Activated T-helper 1 cell treated with anti-CD3 and anti-CD28 coated beads, Interleukin-12 subunit alpha, Interleukin-12 subunit beta, Interleukin-2, Interleukin-4 antibody, amounts not matched to agents 30 ng/mL and 10 ng/mL and 1 ng/mL, durations not matched to agents 14 hours and 24 hours and 36 hours (primary cell): ENCODE measurements around the gene SMC3. TPM values are rescaled to one million over a fixed set of nuclear protein-coding genes. Genes with fewer than 3 reads are reported as not detected.
A peak's percentile ranks its signal among the peaks of the same experiment; 100 is the strongest.
"Not testable (repeated sequence)": the region's sequence is repeated elsewhere in the genome, so short reads cannot be mapped to it uniquely, and the experiment has no call there.

Source experiments
- DNase-seq: peaks from one replicate; pipeline ENCODE4 v3.0.0; 2021; ENCODE audit warnings: low spot score
- H3K27ac Mint-ChIP-seq: one replicate; pipeline ENCODE4 v1.8.0; 2021; ENCODE audit warnings: mild to moderate bottlenecking, mixed read lengths
- H3K27me3 Mint-ChIP-seq: one replicate; pipeline ENCODE4 v1.8.0; 2022; ENCODE audit warnings: mild to moderate bottlenecking, moderate library complexity, mixed read lengths; ENCODE audit not compliant: insufficient read depth
- H3K36me3 Mint-ChIP-seq: one replicate; pipeline ENCODE4 v1.8.0; 2021; ENCODE audit warnings: low read depth, mixed read lengths
- H3K4me1 Mint-ChIP-seq: one replicate; pipeline ENCODE4 v1.8.0; 2021; ENCODE audit warnings: low read depth, mixed read lengths
- H3K4me3 Mint-ChIP-seq: one replicate; pipeline ENCODE4 v1.8.0; 2021; ENCODE audit warnings: mild to moderate bottlenecking, moderate library complexity, mixed read lengths
- H3K9me3 Mint-ChIP-seq: one replicate; pipeline ENCODE4 v1.8.0; 2021; ENCODE audit warnings: mixed read lengths
- intact Hi-C: fragments of 100-400 bp; cut with micrococcal nuclease; formaldehyde crosslinking; loops from one replicate; pipeline ENCODE4 v1.15.1; 2024
- total RNA-seq: library from RNA; stranded (reverse); gene quantifications from 2 replicates; pipeline ENCODE4 v1.2.3, GENCODE V29; 2022

Gene SMC3
- total RNA-seq, 1 donor from 2014 or later = 74.5 TPM

DNA sequence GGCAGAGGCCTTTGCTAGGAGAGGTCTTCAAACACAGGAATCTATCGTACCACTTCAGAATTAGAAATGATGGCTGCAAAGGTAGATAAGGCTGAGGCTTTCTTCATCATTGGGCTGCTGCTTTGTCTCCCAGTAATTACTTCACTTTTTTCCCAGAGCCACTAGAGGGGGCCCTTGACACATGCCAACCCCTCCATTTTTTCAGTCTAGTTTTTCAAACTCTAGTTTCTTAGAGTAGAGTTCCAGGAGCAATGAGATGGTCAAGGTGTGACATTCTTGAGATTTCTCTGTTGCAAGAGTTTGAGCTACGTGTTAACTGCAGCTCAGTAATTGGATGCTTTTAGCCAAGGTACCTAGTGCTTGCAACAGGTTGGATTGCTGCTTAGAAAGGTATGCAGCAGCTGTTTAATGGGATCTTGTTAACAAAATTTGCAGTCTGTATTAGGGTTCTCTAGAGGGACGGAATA lies 42.8 kb downstream of the SMC3 start:
- intact Hi-C loops = loop anchor here (1.0 to 10.0 kb wide), 8 partner anchors 32 to 1572 kb away; partner anchors contain the start of gene GPAM
- H3K27ac Mint-ChIP-seq = no peak overlapping the region
- peak; percentile 35 for DNase-seq

DNA sequence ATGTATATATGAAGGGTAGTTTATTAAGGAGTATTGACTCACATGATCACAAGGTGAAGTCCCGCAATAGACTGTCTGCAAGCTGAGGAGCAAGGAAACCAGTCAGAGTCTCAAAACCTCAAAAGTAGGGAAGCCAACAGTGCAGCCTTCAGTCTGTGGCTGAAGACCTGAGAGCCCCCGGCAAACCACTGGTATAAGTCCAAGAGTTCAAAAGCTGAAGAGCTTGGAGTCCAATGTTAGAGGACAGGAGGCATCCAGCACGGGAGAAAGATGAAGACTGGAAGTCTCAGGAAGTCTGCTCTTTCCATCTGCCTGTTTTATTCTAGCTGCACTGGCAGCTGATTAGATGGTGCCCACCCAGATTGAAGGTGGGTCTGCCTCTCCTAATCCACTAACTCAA lies 43.3 kb downstream of the SMC3 start:
- H3K27ac Mint-ChIP-seq, H3K9me3 Mint-ChIP-seq, H3K27me3 Mint-ChIP-seq, H3K36me3 Mint-ChIP-seq, H3K4me3 Mint-ChIP-seq, DNase-seq: not testable (repeated sequence)
- peaks cover 49% of the 10 kb centered on the region for H3K4me1 Mint-ChIP-seq
- intact Hi-C loops = loop anchor here (1.0 to 10.0 kb wide), 8 partner anchors 32 to 1572 kb away; partner anchors contain the start of gene GPAM

More for the DNA sequence above, 42.8 kb downstream of the SMC3 start:
- H3K4me3 Mint-ChIP-seq = no peak overlapping the region
- H3K27me3 Mint-ChIP-seq = peaks cover 2% of the 10 kb centered on the region
- H3K36me3 Mint-ChIP-seq = peaks cover 3% of the 10 kb centered on the region
- peaks cover 44% of the 10 kb centered on the region for H3K4me1 Mint-ChIP-seq
- H3K9me3 Mint-ChIP-seq = no peaks in the 10 kb centered on the region

DNA sequence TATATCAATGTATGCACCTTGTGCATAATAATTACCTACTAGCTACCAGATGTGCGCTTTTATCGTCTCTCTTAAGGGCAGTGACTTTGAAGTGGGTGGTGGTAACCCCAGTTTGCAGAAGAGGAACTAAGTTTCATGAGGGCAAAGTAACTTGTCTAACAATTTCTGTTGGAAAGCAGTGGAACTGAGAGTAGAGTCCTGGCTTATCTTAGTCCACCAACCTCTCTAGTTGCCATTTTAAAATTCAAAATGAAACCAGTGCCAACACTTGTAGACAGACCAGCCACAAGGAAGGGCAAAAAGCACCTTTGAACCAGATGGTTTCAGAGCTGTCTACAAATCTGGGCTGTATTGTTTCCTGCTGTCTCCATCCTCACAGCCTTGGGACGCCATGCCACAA lies 44.6 kb downstream of the SMC3 start:
- Mint-ChIP-seq H3K36me3 (no peaks in the 10 kb centered on the region), H3K4me3 (no peak overlapping the region), H3K27me3 (peaks cover 2% of the 10 kb centered on the region), H3K9me3 (no peaks in the 10 kb centered on the region), H3K27ac (no peak overlapping the region), H3K4me1 (peaks cover 58% of the 10 kb centered on the region)
- no peak for DNase-seq
- intact Hi-C loops = loop anchor here (5.0 to 10.0 kb wide), 3 partner anchors 253 to 1570 kb away; partner anchors contain the start of gene GPAM

DNA sequence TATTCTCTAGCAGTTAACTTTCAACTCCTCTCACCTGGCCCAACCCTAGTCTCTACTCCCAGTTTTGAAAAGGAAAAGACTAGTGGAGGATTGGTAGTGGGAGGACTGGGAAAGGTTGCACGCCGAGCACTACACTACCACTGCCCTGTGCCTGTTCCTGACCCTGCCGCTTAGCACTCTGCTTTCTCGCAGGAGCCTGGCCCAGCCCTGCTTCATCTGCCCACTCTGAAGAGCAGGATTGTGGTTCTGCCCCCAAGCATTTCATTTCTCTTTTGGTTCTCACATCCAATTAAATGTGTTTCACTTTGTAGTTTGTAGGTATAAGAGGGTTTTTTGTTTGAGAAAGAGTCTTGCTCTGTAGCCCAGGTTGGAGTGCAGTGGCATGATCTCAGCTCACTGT lies 45.1 kb downstream of the SMC3 start:
- H3K4me1 Mint-ChIP-seq = peaks cover 64% of the 10 kb centered on the region
- peaks cover 2% of the 10 kb centered on the region for H3K27me3 Mint-ChIP-seq
- H3K9me3 Mint-ChIP-seq = no peaks in the 10 kb centered on the region
- no peak overlapping the region for H3K27ac Mint-ChIP-seq
- no peak for DNase-seq
- intact Hi-C loops = loop anchor here (5.0 to 10.0 kb wide), 3 partner anchors 252 to 1570 kb away; partner anchors contain the start of gene GPAM
- H3K36me3 Mint-ChIP-seq = no peaks in the 10 kb centered on the region
- no peak overlapping the region for H3K4me3 Mint-ChIP-seq

DNA sequence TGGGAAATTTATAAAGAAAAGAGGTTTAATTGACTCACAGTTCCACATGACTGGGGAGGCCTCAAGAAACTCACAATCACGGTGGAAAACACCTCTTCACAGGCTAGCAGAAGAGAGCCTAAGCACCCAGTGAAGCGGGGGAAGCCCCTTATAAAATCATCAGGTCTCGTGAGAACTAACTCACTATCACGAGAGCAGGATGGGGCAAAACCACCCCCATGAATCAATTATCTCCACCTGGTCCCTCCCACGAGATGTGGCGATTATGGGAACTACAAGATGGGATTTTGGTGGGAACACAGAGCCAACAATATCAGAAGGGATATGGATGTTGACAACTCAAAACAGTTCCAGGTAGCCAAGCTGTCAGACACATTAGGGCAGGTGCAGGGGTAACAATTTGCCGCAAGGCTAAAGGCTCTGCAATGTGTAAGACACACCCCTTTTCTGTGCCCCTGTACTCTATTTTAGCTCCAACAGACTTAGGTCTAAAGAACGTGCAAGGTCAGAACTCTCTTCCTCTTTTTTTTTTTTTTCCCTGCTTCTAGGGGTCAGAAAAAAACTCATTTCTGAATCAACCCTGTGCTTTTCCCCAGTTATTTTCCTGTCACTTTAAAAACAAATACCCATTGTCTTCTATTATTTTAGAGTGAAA lies 46.0 kb downstream of the SMC3 start:
- intact Hi-C loops = loop anchor here (5.0 to 10.0 kb wide), 3 partner anchors 251 to 1569 kb away; partner anchors contain the start of gene GPAM
- no peak for DNase-seq
- Mint-ChIP-seq H3K4me3 (no peak overlapping the region), H3K27me3 (peaks cover 2% of the 10 kb centered on the region), H3K9me3 (no peaks in the 10 kb centered on the region), H3K4me1 (peaks cover 72% of the 10 kb centered on the region), H3K36me3 (no peaks in the 10 kb centered on the region), H3K27ac (no peak overlapping the region)

DNA sequence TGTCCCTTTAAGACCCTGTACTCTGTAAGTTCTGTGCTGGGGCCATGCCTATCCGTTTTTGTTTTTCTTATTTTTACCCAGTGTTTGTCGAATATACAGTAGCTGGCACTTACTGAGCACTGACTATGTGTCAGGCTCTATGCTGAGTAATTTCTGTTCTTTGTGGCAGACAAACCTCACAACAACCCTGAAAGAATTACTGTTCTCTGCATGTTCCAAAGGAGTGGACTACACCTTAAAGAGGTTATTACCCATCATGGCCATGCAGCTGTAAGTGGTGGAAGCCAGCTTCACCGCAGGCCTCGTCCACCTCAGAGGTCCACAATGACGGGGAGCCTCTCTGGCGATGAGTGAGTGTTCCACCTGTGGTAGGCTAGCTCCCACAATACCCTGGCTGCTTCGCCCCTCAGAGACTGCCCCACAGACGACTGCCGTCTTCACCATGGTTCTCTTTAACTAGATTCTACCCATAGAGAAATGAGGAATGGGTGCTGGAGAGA lies 46.6 kb downstream of the SMC3 start:
- Mint-ChIP-seq H3K27ac (no peak overlapping the region), H3K36me3 (no peaks in the 10 kb centered on the region), H3K9me3 (no peaks in the 10 kb centered on the region), H3K27me3 (peaks cover 2% of the 10 kb centered on the region), H3K4me1 (peaks cover 78% of the 10 kb centered on the region), H3K4me3 (no peak overlapping the region)
- intact Hi-C loops = loop anchor here (1.0 to 10.0 kb wide), 4 partner anchors 251 to 1568 kb away; partner anchors contain the start of genes BBIP1, GPAM and SHOC2
- DNase-seq = no peak

DNA sequence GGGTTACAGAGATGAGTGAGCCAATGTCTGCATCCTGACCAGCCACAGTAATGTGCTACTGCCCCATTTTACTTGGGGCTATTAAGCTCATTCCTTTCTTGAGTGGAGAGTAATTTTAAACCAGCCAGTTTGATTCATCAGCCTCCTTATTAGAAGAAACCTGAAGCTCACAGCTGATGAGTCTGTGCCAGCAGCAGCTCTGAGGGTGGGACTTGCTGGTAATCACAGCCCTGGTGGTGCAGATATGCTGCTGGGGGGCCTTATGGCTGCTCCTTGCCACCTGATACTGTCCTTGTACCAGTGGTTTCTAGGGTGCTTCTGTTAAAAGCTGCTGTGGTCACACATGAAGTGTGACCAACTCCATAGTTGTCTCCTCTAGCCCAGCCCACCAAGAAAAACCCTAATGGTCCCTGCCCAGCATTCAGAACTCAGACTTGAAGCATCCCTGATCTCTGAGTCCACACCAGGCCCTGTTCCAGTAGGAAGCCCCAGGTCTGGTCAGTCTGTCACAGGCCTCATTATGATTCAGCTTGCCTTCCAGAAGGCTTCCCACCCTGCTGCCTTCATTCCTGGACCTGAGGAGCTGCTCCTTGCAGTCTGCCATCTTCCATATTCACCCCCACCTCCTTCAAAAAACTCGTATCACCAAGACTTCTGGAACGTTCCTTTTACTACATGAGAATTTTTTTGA lies 47.7 kb downstream of the SMC3 start:
- H3K9me3 Mint-ChIP-seq = no peaks in the 10 kb centered on the region
- DNase-seq = no peak
- H3K27me3 Mint-ChIP-seq = peaks cover 2% of the 10 kb centered on the region
- no peaks in the 10 kb centered on the region for H3K36me3 Mint-ChIP-seq
- peak overlapping the region; percentile 56 for H3K27ac Mint-ChIP-seq
- intact Hi-C loops = loop anchor here (10.0 kb wide), 2 partner anchors 250 to 1530 kb away; no protein-coding TSS in a partner anchor
- peaks cover 83% of the 10 kb centered on the region for H3K4me1 Mint-ChIP-seq
- H3K4me3 Mint-ChIP-seq = no peak overlapping the region

DNA sequence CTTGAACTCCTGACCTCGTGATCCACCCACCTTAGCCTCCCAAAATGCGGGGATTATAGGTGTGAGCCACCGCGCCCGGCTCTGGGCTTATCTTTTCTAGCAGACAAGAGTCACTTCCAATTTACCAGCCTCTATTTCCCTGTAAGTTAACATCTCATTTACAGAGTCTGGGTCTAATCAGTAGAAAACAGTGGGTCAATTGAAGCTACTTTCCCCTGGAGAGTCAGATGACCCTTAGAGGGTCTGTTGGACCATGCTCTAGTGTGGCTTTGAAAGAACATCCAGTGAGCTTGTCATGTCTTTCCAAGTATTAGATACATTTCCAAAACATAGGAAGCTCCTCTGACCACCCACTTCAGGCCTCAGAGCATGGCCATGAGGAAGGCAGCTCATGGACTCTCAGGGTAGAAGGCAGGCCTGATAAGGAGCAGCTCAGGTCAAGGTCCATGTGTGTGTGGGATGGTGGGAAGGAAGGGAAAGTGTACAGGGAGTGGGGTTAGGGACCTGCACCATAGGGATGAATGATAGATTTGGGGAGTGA lies 49.1 kb downstream of the SMC3 start:
- Mint-ChIP-seq H3K36me3 (no peaks in the 10 kb centered on the region), H3K27ac (no peak overlapping the region), H3K4me3 (no peak overlapping the region), H3K4me1 (peaks cover 70% of the 10 kb centered on the region), H3K27me3 (peaks cover 2% of the 10 kb centered on the region), H3K9me3 (no peaks in the 10 kb centered on the region)
- DNase-seq = no peak
- intact Hi-C loops = loop anchor here (2.0 to 10.0 kb wide), 3 partner anchors 34 to 1528 kb away; no protein-coding TSS in a partner anchor

DNA sequence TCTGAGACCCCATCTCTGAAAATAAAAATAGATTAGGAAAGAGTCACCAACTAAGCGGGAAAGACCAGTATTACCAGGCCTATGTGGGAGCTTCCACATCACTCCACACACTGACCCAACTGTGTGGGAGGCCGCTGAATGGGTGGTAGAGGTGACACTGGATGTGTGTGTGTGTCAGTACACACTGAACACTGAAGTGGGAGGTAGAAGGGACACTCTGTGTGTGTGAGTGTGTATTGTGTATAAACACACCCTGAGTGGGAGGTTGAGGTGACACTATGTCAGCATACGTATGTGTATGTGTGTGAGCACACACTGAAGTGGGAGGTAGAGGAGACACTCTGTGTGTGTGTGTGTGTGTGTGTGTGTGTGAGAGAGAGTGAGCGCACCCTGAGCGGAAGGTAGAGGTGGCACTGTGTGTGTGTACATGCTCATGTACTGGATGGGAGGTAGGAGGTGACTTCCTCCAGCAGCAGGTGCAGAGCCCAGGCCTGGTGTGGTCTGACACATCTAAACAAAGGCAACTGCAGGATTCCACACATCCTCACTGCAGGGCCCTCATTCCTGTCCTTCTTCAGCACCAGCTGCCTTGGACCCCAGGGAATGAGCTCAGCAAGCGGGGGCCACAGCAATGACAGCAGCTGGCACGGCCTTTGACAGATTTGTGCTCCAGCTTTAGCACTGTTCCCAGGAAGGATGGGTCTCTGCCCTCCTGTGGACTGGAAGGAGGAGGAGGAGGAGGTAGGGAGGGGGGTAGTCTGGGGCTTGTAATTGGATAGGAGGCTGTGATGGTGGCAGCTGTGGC lies 50.1 kb downstream of the SMC3 start:
- no peak for DNase-seq
- Mint-ChIP-seq H3K9me3 (no peaks in the 10 kb centered on the region), H3K27me3 (peaks cover 7% of the 10 kb centered on the region), H3K4me1 (peaks cover 60% of the 10 kb centered on the region), H3K27ac (peak overlapping the region; percentile 93), H3K4me3 (peak overlapping the region; percentile 47), H3K36me3 (no peaks in the 10 kb centered on the region)
- intact Hi-C loops = loop anchor here (1.0 to 10.0 kb wide), 8 partner anchors 23 to 1527 kb away; partner anchors contain the start of genes BBIP1 and SHOC2

DNA sequence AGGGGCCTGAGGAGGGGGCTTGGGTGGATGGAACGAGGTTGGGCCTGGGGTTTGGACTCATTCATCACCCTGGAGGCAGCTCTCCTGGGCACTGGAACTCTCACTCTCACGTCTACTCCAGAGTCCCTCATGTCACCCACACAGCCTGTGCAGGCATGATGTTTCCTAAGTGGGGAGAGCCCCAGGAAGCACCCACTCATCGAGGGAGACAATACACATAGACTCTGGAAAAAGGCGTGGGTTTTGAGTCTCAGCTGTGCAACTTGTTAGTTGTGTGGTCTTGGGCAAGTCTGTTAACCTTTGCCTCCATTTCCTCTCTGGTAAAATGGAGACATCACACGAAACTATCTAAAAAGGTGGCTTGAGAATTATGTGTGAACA lies 50.7 kb downstream of the SMC3 start:
- intact Hi-C loops = loop anchor here (1.0 to 10.0 kb wide), 7 partner anchors 23 to 1527 kb away; partner anchors contain the start of genes BBIP1 and SHOC2
- H3K27me3 Mint-ChIP-seq = peaks cover 10% of the 10 kb centered on the region
- no peaks in the 10 kb centered on the region for H3K36me3 Mint-ChIP-seq
- H3K27ac Mint-ChIP-seq = peak overlapping the region; percentile 93
- H3K4me1 Mint-ChIP-seq = peaks cover 55% of the 10 kb centered on the region
- no peaks in the 10 kb centered on the region for H3K9me3 Mint-ChIP-seq
- no peak for DNase-seq
- H3K4me3 Mint-ChIP-seq = peak overlapping the region; percentile 47

DNA sequence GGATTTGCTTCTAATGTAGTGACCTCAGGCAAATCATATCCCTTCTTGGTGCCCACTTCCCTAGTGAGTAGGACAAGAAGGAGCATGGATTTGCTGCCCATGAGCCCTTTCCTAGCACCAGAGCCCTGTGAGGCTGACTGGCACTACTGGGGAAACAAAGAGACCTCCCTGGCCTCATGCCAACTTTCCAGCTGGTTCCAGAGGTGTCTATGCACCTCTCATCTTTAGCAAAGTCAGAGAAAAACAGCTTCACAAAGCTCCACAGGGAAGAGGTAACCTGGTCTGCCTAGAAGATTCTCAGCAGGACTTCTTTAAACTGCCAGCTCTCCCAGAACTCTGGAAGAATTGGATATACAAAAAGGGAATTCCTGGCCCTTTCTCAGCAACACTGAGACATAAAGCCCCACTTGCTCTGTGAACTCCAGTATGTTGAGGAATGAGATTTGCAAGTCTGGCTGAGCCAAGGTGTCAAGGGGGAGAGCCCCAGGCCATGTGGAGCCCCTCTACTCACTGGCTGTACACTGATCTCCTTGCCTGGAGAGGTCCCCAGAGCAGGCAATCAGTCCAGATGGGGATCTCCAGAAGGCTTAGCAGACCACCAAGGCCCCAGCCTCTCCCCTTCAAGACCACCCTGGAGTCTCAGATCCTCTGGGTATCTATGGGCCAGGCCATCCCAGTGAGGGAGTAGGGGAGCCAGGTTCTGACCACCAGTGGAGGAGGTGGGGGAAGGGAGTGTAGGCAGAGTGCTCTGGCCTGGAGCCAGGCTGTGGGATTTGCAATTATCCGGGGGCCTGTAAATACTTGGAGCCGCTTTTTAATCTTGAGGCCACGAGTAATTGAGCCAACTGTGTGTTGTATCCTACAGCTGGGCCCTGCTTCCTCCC lies 52.3 kb downstream of the SMC3 start:
- intact Hi-C loops = loop anchor here (2.0 to 10.0 kb wide), 4 partner anchors 21 to 1525 kb away; partner anchors contain the start of genes BBIP1 and SHOC2
- no peak overlapping the region for H3K27ac Mint-ChIP-seq
- H3K36me3 Mint-ChIP-seq = no peaks in the 10 kb centered on the region
- DNase-seq = no peak
- H3K4me3 Mint-ChIP-seq = no peak overlapping the region
- peaks cover 42% of the 10 kb centered on the region for H3K4me1 Mint-ChIP-seq
- peaks cover 8% of the 10 kb centered on the region for H3K27me3 Mint-ChIP-seq
- no peaks in the 10 kb centered on the region for H3K9me3 Mint-ChIP-seq
